ENCODE data around the gene HINFP. TPM values are rescaled to one million over a fixed set of nuclear protein-coding genes. Genes with fewer than 3 reads are reported as not detected.

HINFP gene
- total and polyA plus RNA-seq, 2 of the 8 experiments (the other 6 are each of a cell fraction or from before 2014, with no cell fraction given) = 35.0 to 37.3 TPM

GRCh38 chr11:119107538-119108145 lies 13.7 kb upstream of the HINFP start:
- peaks cover 13% of the 10 kb centered on the region for H3K23me2 ChIP-seq (ENCODE audit: low read depth, low read length)
- H2BK20ac ChIP-seq (ENCODE audit: low read length) = no peak overlapping the region
- WGBS, 2 experiments (ENCODE audit: extremely low coverage in 1 of 2, insufficient coverage in 1 of 2, insufficient read length in 1 of 2, insufficient replicate concordance in 2 of 2, low coverage in 1 of 2, low lambda C conversion rate in 2 of 2, missing lambda C conversion rate in 1 of 2) = 4% methylated on average over 28 of the region's 65 CpGs; no CpG with 5 or more reads in 1 of the 2 experiments
- H3K4me2 ChIP-seq (ENCODE audit: insufficient read depth in 1 of 2, low read depth in 2 of 2, low read length in 2 of 2) = peak overlapping the region; percentile 88 to 97
- H3K4me1 ChIP-seq (replicated peaks in 1 of 4; ENCODE audit: control insufficient read depth in 3 of 4, insufficient read depth in 4 of 4, low read length in 3 of 4) = peaks cover 3 to 20% (median 5%) of the 10 kb centered on the region in 4 experiments
- no peak overlapping the region for H4K5ac ChIP-seq (ENCODE audit: insufficient read length, low read depth, low read length)
- H3K4ac ChIP-seq (replicated peaks; ENCODE audit: insufficient read length, low read depth, low read length) = no peak overlapping the region
- no peaks in the 10 kb centered on the region; a peak in 1 of 8 replicates for H3K36me3 ChIP-seq (ENCODE audit: control insufficient read depth in 2 of 4, insufficient read depth in 4 of 4, low read length in 3 of 4)
- peaks cover 0 to 4% of the 10 kb centered on the region in 2 experiments for H4K20me1 ChIP-seq (replicated peaks in 1 of 2; ENCODE audit: control insufficient read depth in 1 of 2, insufficient read depth in 2 of 2, low read length in 2 of 2)
- H3K79me1 ChIP-seq (ENCODE audit: low read depth, low read length) = peaks cover 2% of the 10 kb centered on the region; the same call in 1 of the 2 replicates
- H3K56ac ChIP-seq (replicated peaks; ENCODE audit: insufficient read length, low read depth, low read length) = no peak overlapping the region
- no peak overlapping the region for H4K91ac ChIP-seq (replicated peaks; ENCODE audit: insufficient read length, low read length)
- no peak overlapping the region for H2BK120ac ChIP-seq (replicated peaks; ENCODE audit: low read depth, low read length)
- no peak overlapping the region for H3K14ac ChIP-seq (ENCODE audit: insufficient read length)
- H3K27ac ChIP-seq (ENCODE audit: low read depth, low read length) = no peak overlapping the region
- H3K18ac ChIP-seq (ENCODE audit: extremely low read depth, low read length) = no peak overlapping the region
- H2BK12ac ChIP-seq (ENCODE audit: low read depth, low read length) = no peak overlapping the region
- H2AK5ac ChIP-seq (ENCODE audit: low read depth, low read length) = no peak overlapping the region
- POLR2A ChIA-PET (ENCODE audit: partially characterized antibody) = interaction anchor here (1.0 to 10.6 kb wide), 13 partner anchors 8 to 226 kb away, joined by 4 to 139 read pairs (median 6); partner anchors contain the start of genes HINFP, HMBS, HYOU1 and NLRX1
- DNase-seq (ENCODE audit: low read depth in 1 of 2, low spot score in 2 of 2) (no peak), FAIRE-seq (no peak)
- H3K9me3 ChIP-seq (ENCODE audit: insufficient read depth in 2 of 2, low read depth in 1 of 2, low read length in 1 of 2) = no peaks in the 10 kb centered on the region
- CTCF ChIA-PET (ENCODE audit: partially characterized antibody) = interaction anchor here (0.9 to 4.0 kb wide), 6 partner anchors 12 to 266 kb away, joined by 3 to 26 read pairs (median 6); partner anchors contain the start of gene HINFP
- H4K8ac ChIP-seq (ENCODE audit: extremely low read depth, insufficient read depth, low read length) = no peak overlapping the region
- H2AFZ ChIP-seq (ENCODE audit: low read length) = no peak overlapping the region
- H3K4me3 ChIP-seq (ENCODE audit: extremely low read depth in 1 of 4, insufficient read depth in 2 of 4, low read depth in 3 of 4, low read length in 4 of 4) = peak overlapping the region; percentile 71 to 83 (median 75)
- no peak overlapping the region for H3K23ac ChIP-seq (ENCODE audit: insufficient read length)
- no peak overlapping the region for H2BK15ac ChIP-seq (ENCODE audit: low read length)
- TF ChIP-seq TEAD4 (IDR thresholded peaks at IDR 0.05; ENCODE audit: low read depth, low read length) (no peak), GTF2F1 (IDR thresholded peaks at IDR 0.05; ENCODE audit: borderline replicate concordance, low read depth, low read length) (no peak), EZH2 (IDR thresholded peaks at IDR 0.05; ENCODE audit: low read depth, low read length, severe bottlenecking) (peak; percentile 45), KDM4A (IDR thresholded peaks at IDR 0.05; ENCODE audit: low read depth, low read length, severe bottlenecking) (peak; percentile 53), SUZ12 (IDR thresholded peaks at IDR 0.05; ENCODE audit: low read length) (peak; percentile 51; the same call in 1 of the 2 replicates)
- H2BK5ac ChIP-seq (ENCODE audit: low read depth, low read length) = no peak overlapping the region
- H3K9ac ChIP-seq (replicated peaks in 1 of 4; ENCODE audit: extremely low read depth in 1 of 4, low read depth in 3 of 4, low read length in 3 of 4) = peak overlapping the region in 1 of 4 experiments; percentile 21; a peak in 2 of 7 replicates
- no peaks in the 10 kb centered on the region for H3K79me2 ChIP-seq (ENCODE audit: control insufficient read depth in 1 of 2, insufficient read depth in 2 of 2, low read length in 2 of 2)
- peaks cover 2 to 20% (median 15%) of the 10 kb centered on the region in 4 experiments for H3K27me3 ChIP-seq (replicated peaks in 1 of 4; ENCODE audit: control insufficient read depth in 3 of 4, extremely low read depth in 1 of 4, insufficient read depth in 3 of 4, low read length in 3 of 4)

Measured in H1 (cell line).